GM23338 (cell line): Measurements from ENCODE around the gene ZGLP1. TPM values are rescaled to one million over a fixed set of nuclear protein-coding genes. Genes with fewer than 3 reads are reported as not detected.

Experiments
- ATAC-seq: fragments of 200-7000 bp; cut with Tn5 transposase; 3 replicates; pipeline ENCODE4 v1.9.1; 2020
- DNase-seq: peaks from one replicate; pipeline ENCODE4 v3.0.0-alpha.2; 2015; ENCODE audit warnings: low spot score
- H2AFZ ChIP-seq: fragments of 200-600 bp; sonication (generic); 2 replicates; pipeline ENCODE4 v1.8.0; 2016; ENCODE audit warnings: antibody characterized with exemption, mild to moderate bottlenecking, moderate library complexity
- H3F3A ChIP-seq: fragments of 200-600 bp; sonication (generic); replicated peaks from 2 replicates; pipeline ENCODE4 v1.8.0; 2017; ENCODE audit warnings: antibody characterized with exemption, mixed run types, low read depth
- H3K27ac ChIP-seq: fragments of 200-600 bp; sonication (generic); 2 replicates; pipeline ENCODE4 v1.6.1; 2016; ENCODE audit warnings: low read depth
- H3K27me3 ChIP-seq: fragments of 200-600 bp; sonication (generic); 2 replicates; pipeline ENCODE4 v1.8.0; 2016; ENCODE audit warnings: mild to moderate bottlenecking, mixed run types, moderate library complexity; ENCODE audit not compliant: insufficient read depth
- H3K36me3 ChIP-seq: fragments of 200-600 bp; sonication (generic); 2 replicates; pipeline ENCODE4 v1.8.0; 2016; ENCODE audit warnings: mild to moderate bottlenecking; ENCODE audit not compliant: insufficient read depth
- H3K4me1 ChIP-seq: fragments of 200-600 bp; sonication (generic); 2 replicates; pipeline ENCODE4 v1.8.0; 2016; ENCODE audit warnings: mild to moderate bottlenecking, moderate library complexity; ENCODE audit not compliant: insufficient read depth
- H3K4me2 ChIP-seq: fragments of 200-600 bp; sonication (generic); 2 replicates; pipeline ENCODE4 v1.7.1; 2017; ENCODE audit warnings: mixed run types
- H3K4me3 ChIP-seq: fragments of 200-600 bp; sonication (generic); 2 replicates; pipeline ENCODE4 v1.6.1; 2016; ENCODE audit warnings: mixed run types
- H3K79me2 ChIP-seq: fragments of 200-600 bp; sonication (generic); replicated peaks from 2 replicates; pipeline ENCODE4 v1.8.0; 2017; ENCODE audit warnings: mild to moderate bottlenecking; ENCODE audit not compliant: insufficient read depth
- H3K9me2 ChIP-seq: fragments of 200-600 bp; sonication (generic); 2 replicates; pipeline ENCODE4 v1.8.0; 2017; ENCODE audit not compliant: insufficient read depth
- H4K20me1 ChIP-seq: fragments of 200-600 bp; sonication (generic); replicated peaks from 2 replicates; pipeline ENCODE4 v1.8.0; 2017; ENCODE audit warnings: mild to moderate bottlenecking; ENCODE audit not compliant: insufficient read depth
- H3K27ac Mint-ChIP-seq: 2 replicates; pipeline ENCODE4 v1.8.0; 2020; ENCODE audit warnings: inconsistent platforms, mild to moderate bottlenecking, moderate library complexity, mixed read lengths
- H3K27me3 Mint-ChIP-seq: 3 replicates; pipeline ENCODE4 v1.8.0; 2022; ENCODE audit warnings: low read depth, mild to moderate bottlenecking, moderate library complexity, mixed read lengths, inconsistent platforms; ENCODE audit not compliant: insufficient read depth, poor library complexity
- H3K36me3 Mint-ChIP-seq: 3 replicates; pipeline ENCODE4 v1.8.0; 2021; ENCODE audit warnings: low read depth, mild to moderate bottlenecking, inconsistent platforms, moderate library complexity, mixed read lengths
- H3K4me1 Mint-ChIP-seq: 3 replicates; pipeline ENCODE4 v1.8.0; 2020; ENCODE audit warnings: mild to moderate bottlenecking, inconsistent platforms, mixed read lengths
- H3K4me3 Mint-ChIP-seq: 3 replicates; pipeline ENCODE4 v1.8.0; 2021; ENCODE audit warnings: moderate library complexity, mild to moderate bottlenecking, inconsistent platforms, mixed read lengths
- H3K9me3 Mint-ChIP-seq: 3 replicates; pipeline ENCODE4 v1.8.0; 2020; ENCODE audit warnings: moderate library complexity, mild to moderate bottlenecking, inconsistent platforms, mixed read lengths
- CREB1 ChIP-seq: fragments of 250-450 bp; sonication (Bioruptor Pico); IDR thresholded peaks from 2 replicates; pipeline ENCODE4 v1.5.0; 2020; ENCODE audit warnings: low read depth, mild to moderate bottlenecking, moderate library complexity
- EZH2 ChIP-seq: fragments of 200-600 bp; sonication (generic); IDR thresholded peaks from one replicate; pipeline ENCODE4 v1.8.0; 2017; ENCODE audit warnings: antibody characterized with exemption, mild to moderate bottlenecking, low read depth; ENCODE audit not compliant: unreplicated experiment
- EZH2phosphoT487 ChIP-seq: fragments of 200-600 bp; sonication (generic); IDR thresholded peaks from one replicate; pipeline ENCODE4 v1.8.1; 2018; ENCODE audit warnings: antibody characterized with exemption; ENCODE audit not compliant: unreplicated experiment
- JUNB ChIP-seq: IDR thresholded peaks from one replicate; pipeline ENCODE4 v1.6.1; 2016; ENCODE audit warnings: antibody characterized with exemption; ENCODE audit not compliant: unreplicated experiment
- NANOG ChIP-seq: IDR thresholded peaks from 2 replicates; pipeline ENCODE4 v1.6.1; 2016; ENCODE audit warnings: antibody characterized with exemption, borderline replicate concordance
- POLR2AphosphoS5 ChIP-seq: IDR thresholded peaks from 2 replicates; pipeline ENCODE4 v1.6.1; 2016; ENCODE audit warnings: antibody characterized with exemption, low read depth
- STAT1 ChIP-seq: IDR thresholded peaks from one replicate; pipeline ENCODE4 v1.6.1; 2016; ENCODE audit warnings: antibody characterized with exemption; ENCODE audit not compliant: unreplicated experiment
- ZNF114 ChIP-seq: fragments of 250-450 bp; sonication (Bioruptor Pico); IDR thresholded peaks from 2 replicates; pipeline ENCODE4 v1.5.0; 2020; ENCODE audit warnings: mild to moderate bottlenecking, moderate library complexity
- ZNF331 ChIP-seq: fragments of 250-450 bp; sonication (Bioruptor Pico); IDR thresholded peaks from 2 replicates; pipeline ENCODE4 v1.5.0; 2020; ENCODE audit warnings: low read depth, mild to moderate bottlenecking, moderate library complexity
- polyA plus RNA-seq: library from polyadenylated mRNA; unstranded; fragments of >200 nt; fragmentation: Nextera tagmentation; extraction: Ambion mirVana; gene quantifications from 2 replicates; pipeline ENCODE4 v1.2.1, GENCODE V29; 2016
- total RNA-seq: library from RNA; depleted of rRNA; stranded (reverse); fragments of >200 nt; shearing (Covaris generic); gene quantifications from 2 replicates; pipeline ENCODE4 v1.2.3, GENCODE V29; 2014
- TF ChIP-seq, protein P1 (sequence below), 2 experiments: fragments of 200-600 bp in 1 of 2; sonication (generic) in 1 of 2; conservative IDR thresholded peaks; 2 replicates each; pipeline versions ENCODE4 v1.5.1 to v1.6.1; 2016 to 2017; ENCODE audit warnings: antibody characterized with exemption in 2 of 2, low read depth in 2 of 2, mild to moderate bottlenecking in 2 of 2, moderate library complexity in 1 of 2
- TF ChIP-seq, protein P2 (sequence below): IDR thresholded peaks from 2 replicates; pipeline ENCODE4 v1.6.1; 2016; ENCODE audit warnings: antibody characterized with exemption
- TF ChIP-seq, protein P3 (sequence below): fragments of 250-450 bp; sonication (Bioruptor Pico); IDR thresholded peaks from 2 replicates; pipeline ENCODE4 v1.5.0; 2020; ENCODE audit warnings: mild to moderate bottlenecking, moderate library complexity
- TF ChIP-seq, protein P4 (sequence below): IDR thresholded peaks from one replicate; pipeline ENCODE4 v1.6.1; 2018; ENCODE audit warnings: antibody characterized with exemption; ENCODE audit not compliant: unreplicated experiment

ZGLP1 gene
- total and polyA plus RNA-seq, 2 experiments from 2014 or later = 1.5 to 5.3 TPM

DNA sequence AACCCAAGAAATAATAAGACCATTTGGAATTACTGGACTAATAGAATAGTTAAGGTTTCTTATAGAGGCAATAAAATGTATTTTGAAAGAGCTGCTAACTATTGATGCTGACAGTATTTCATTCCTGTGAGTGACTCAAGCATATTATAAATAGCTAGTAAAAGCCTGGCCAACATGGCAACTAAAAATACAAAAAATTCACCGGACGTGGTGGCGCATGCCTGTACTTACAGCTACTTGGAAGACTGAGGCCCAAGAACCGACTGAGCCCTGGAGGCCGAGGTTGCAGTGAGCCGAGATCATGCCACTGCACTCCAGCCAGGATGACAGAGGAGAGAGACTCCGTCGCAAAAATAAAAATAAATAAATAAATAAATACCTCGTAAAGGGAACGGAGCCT lies 35.2 kb upstream of the ZGLP1 start:
- Histone ChIP-seq H4K20me1 (no peaks in the 10 kb centered on the region), H3K27ac (no peak overlapping the region), H2AFZ (no peak overlapping the region), H3K36me3 (no peaks in the 10 kb centered on the region), H3F3A (no peaks in the 10 kb centered on the region), H3K4me2 (no peak overlapping the region), H3K79me2 (no peaks in the 10 kb centered on the region), H3K4me3 (no peak overlapping the region), H3K27me3 (no peaks in the 10 kb centered on the region), H3K9me2 (no peaks in the 10 kb centered on the region), H3K4me1 (0 out of 2 replicates have a peak, but pooled peaks cover 6% of the 10 kb centered on the region)
- TF ChIP-seq JUNB = no peak
- TF ChIP-seq EZH2phosphoT487 = no peak
- no peak for TF ChIP-seq NANOG
- TF ChIP-seq, protein P1, sequence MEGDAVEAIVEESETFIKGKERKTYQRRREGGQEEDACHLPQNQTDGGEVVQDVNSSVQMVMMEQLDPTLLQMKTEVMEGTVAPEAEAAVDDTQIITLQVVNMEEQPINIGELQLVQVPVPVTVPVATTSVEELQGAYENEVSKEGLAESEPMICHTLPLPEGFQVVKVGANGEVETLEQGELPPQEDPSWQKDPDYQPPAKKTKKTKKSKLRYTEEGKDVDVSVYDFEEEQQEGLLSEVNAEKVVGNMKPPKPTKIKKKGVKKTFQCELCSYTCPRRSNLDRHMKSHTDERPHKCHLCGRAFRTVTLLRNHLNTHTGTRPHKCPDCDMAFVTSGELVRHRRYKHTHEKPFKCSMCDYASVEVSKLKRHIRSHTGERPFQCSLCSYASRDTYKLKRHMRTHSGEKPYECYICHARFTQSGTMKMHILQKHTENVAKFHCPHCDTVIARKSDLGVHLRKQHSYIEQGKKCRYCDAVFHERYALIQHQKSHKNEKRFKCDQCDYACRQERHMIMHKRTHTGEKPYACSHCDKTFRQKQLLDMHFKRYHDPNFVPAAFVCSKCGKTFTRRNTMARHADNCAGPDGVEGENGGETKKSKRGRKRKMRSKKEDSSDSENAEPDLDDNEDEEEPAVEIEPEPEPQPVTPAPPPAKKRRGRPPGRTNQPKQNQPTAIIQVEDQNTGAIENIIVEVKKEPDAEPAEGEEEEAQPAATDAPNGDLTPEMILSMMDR (conservative IDR thresholded peaks at IDR 0.05; ENCODE audit: low read depth in 2 of 2) = no peak
- TF ChIP-seq, protein P2, sequence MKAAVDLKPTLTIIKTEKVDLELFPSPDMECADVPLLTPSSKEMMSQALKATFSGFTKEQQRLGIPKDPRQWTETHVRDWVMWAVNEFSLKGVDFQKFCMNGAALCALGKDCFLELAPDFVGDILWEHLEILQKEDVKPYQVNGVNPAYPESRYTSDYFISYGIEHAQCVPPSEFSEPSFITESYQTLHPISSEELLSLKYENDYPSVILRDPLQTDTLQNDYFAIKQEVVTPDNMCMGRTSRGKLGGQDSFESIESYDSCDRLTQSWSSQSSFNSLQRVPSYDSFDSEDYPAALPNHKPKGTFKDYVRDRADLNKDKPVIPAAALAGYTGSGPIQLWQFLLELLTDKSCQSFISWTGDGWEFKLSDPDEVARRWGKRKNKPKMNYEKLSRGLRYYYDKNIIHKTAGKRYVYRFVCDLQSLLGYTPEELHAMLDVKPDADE = no peak
- TF ChIP-seq, protein P3, sequence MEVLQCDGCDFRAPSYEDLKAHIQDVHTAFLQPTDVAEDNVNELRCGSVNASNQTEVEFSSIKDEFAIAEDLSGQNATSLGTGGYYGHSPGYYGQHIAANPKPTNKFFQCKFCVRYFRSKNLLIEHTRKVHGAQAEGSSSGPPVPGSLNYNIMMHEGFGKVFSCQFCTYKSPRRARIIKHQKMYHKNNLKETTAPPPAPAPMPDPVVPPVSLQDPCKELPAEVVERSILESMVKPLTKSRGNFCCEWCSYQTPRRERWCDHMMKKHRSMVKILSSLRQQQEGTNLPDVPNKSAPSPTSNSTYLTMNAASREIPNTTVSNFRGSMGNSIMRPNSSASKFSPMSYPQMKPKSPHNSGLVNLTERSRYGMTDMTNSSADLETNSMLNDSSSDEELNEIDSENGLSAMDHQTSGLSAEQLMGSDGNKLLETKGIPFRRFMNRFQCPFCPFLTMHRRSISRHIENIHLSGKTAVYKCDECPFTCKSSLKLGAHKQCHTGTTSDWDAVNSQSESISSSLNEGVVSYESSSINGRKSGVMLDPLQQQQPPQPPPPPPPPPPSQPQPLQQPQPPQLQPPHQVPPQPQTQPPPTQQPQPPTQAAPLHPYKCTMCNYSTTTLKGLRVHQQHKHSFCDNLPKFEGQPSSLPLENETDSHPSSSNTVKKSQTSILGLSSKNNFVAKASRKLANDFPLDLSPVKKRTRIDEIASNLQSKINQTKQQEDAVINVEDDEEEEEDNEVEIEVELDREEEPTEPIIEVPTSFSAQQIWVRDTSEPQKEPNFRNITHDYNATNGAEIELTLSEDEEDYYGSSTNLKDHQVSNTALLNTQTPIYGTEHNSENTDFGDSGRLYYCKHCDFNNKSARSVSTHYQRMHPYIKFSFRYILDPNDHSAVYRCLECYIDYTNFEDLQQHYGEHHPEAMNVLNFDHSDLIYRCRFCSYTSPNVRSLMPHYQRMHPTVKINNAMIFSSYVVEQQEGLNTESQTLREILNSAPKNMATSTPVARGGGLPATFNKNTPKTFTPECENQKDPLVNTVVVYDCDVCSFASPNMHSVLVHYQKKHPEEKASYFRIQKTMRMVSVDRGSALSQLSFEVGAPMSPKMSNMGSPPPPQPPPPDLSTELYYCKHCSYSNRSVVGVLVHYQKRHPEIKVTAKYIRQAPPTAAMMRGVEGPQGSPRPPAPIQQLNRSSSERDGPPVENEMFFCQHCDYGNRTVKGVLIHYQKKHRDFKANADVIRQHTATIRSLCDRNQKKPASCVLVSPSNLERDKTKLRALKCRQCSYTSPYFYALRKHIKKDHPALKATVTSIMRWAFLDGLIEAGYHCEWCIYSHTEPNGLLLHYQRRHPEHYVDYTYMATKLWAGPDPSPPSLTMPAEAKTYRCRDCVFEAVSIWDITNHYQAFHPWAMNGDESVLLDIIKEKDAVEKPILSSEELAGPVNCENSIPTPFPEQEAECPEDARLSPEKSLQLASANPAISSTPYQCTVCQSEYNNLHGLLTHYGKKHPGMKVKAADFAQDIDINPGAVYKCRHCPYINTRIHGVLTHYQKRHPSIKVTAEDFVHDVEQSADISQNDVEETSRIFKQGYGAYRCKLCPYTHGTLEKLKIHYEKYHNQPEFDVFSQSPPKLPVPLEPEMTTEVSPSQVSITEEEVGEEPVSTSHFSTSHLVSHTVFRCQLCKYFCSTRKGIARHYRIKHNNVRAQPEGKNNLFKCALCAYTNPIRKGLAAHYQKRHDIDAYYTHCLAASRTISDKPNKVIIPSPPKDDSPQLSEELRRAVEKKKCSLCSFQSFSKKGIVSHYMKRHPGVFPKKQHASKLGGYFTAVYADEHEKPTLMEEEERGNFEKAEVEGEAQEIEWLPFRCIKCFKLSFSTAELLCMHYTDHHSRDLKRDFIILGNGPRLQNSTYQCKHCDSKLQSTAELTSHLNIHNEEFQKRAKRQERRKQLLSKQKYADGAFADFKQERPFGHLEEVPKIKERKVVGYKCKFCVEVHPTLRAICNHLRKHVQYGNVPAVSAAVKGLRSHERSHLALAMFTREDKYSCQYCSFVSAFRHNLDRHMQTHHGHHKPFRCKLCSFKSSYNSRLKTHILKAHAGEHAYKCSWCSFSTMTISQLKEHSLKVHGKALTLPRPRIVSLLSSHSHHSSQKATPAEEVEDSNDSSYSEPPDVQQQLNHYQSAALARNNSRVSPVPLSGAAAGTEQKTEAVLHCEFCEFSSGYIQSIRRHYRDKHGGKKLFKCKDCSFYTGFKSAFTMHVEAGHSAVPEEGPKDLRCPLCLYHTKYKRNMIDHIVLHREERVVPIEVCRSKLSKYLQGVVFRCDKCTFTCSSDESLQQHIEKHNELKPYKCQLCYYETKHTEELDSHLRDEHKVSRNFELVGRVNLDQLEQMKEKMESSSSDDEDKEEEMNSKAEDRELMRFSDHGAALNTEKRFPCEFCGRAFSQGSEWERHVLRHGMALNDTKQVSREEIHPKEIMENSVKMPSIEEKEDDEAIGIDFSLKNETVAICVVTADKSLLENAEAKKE (CRISPR knock-in tag) = no peak
- no peak for TF ChIP-seq EZH2
- no peak for TF ChIP-seq ZNF114 (CRISPR knock-in tag)
- TF ChIP-seq ZNF331 (CRISPR knock-in tag) = no peak
- TF ChIP-seq STAT1 = no peak
- no peak for TF ChIP-seq POLR2AphosphoS5
- TF ChIP-seq, protein P4, sequence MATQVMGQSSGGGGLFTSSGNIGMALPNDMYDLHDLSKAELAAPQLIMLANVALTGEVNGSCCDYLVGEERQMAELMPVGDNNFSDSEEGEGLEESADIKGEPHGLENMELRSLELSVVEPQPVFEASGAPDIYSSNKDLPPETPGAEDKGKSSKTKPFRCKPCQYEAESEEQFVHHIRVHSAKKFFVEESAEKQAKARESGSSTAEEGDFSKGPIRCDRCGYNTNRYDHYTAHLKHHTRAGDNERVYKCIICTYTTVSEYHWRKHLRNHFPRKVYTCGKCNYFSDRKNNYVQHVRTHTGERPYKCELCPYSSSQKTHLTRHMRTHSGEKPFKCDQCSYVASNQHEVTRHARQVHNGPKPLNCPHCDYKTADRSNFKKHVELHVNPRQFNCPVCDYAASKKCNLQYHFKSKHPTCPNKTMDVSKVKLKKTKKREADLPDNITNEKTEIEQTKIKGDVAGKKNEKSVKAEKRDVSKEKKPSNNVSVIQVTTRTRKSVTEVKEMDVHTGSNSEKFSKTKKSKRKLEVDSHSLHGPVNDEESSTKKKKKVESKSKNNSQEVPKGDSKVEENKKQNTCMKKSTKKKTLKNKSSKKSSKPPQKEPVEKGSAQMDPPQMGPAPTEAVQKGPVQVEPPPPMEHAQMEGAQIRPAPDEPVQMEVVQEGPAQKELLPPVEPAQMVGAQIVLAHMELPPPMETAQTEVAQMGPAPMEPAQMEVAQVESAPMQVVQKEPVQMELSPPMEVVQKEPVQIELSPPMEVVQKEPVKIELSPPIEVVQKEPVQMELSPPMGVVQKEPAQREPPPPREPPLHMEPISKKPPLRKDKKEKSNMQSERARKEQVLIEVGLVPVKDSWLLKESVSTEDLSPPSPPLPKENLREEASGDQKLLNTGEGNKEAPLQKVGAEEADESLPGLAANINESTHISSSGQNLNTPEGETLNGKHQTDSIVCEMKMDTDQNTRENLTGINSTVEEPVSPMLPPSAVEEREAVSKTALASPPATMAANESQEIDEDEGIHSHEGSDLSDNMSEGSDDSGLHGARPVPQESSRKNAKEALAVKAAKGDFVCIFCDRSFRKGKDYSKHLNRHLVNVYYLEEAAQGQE = no peak
- TF ChIP-seq CREB1 (CRISPR knock-in tag) = no peak
- Mint-ChIP-seq H3K27me3 (peaks cover 7% of the 10 kb centered on the region), H3K27ac (no peak overlapping the region), H3K36me3 (no peaks in the 10 kb centered on the region), H3K9me3 (no peaks in the 10 kb centered on the region; the same call in 2 of the 3 replicates), H3K4me1 (peaks cover 5% of the 10 kb centered on the region; the same call in 2 of the 3 replicates), H3K4me3 (no peak overlapping the region)
- DNase-seq = no peak
- ATAC-seq = no peak
